ENCODE results near the gene DIDO1. TPM values are rescaled to one million over a fixed set of nuclear protein-coding genes. Genes with fewer than 3 reads are reported as not detected.
A peak's percentile ranks its signal among the peaks of the same experiment; 100 is the strongest.

Gene DIDO1
- total and polyA plus RNA-seq, 9 of the 15 experiments (the other 6 are each of a cell fraction or from before 2014, with no cell fraction given) = 4.4 to 46.8 (median 31.2) TPM

DNA sequence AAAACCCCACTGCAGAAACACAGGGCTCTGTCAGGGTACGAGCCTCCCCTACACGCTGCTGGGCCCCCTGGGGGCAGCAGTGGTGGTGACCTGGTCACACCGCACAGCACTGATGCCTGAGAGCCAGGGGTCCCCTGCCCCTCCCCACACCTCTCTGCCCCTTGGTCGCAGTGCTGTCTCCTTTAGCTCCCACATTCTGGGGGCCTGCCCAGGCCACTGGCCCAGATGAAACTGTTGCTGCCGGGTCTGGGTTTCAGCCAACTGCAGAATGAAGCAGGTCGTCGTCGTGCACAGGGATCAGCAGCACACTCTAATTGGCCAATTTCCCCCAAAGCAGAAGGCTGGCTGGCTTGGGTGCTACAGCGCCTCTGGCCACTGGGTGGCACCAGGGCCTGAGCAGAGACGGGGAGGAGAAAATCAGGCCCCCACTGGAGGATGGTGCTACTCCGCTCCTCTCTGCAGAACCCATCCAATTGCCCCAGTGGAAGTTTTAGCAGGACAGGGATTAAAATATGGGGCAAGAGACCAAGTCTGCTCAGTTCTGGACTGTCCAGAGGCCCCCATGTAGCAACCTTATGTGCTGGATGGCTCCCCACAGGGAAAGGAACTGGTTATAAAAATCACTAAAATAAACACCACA is 26.1 kb downstream of the DIDO1 start (continued):
- TF ChIP-seq, protein P1, sequence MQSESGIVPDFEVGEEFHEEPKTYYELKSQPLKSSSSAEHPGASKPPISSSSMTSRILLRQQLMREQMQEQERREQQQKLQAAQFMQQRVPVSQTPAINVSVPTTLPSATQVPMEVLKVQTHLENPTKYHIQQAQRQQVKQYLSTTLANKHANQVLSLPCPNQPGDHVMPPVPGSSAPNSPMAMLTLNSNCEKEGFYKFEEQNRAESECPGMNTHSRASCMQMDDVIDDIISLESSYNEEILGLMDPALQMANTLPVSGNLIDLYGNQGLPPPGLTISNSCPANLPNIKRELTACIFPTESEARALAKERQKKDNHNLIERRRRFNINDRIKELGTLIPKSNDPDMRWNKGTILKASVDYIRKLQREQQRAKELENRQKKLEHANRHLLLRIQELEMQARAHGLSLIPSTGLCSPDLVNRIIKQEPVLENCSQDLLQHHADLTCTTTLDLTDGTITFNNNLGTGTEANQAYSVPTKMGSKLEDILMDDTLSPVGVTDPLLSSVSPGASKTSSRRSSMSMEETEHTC (IDR thresholded peaks at IDR 0.05) = no peak
- TF ChIP-seq NRF1 (conservative IDR thresholded peaks at IDR 0.05 in 1 of 2, IDR thresholded peaks at IDR 0.05 in 1 of 2) (no peak), SMARCB1 (IDR thresholded peaks at IDR 0.05; ENCODE audit: insufficient read length, low read depth) (no peak), MTA1 (IDR thresholded peaks at IDR 0.05; ENCODE audit: borderline replicate concordance) (no peak), MTF1 (CRISPR knock-in tag; IDR thresholded peaks at IDR 0.05; ENCODE audit: borderline replicate concordance) (no peak)
- TF ChIP-seq, protein P2, sequence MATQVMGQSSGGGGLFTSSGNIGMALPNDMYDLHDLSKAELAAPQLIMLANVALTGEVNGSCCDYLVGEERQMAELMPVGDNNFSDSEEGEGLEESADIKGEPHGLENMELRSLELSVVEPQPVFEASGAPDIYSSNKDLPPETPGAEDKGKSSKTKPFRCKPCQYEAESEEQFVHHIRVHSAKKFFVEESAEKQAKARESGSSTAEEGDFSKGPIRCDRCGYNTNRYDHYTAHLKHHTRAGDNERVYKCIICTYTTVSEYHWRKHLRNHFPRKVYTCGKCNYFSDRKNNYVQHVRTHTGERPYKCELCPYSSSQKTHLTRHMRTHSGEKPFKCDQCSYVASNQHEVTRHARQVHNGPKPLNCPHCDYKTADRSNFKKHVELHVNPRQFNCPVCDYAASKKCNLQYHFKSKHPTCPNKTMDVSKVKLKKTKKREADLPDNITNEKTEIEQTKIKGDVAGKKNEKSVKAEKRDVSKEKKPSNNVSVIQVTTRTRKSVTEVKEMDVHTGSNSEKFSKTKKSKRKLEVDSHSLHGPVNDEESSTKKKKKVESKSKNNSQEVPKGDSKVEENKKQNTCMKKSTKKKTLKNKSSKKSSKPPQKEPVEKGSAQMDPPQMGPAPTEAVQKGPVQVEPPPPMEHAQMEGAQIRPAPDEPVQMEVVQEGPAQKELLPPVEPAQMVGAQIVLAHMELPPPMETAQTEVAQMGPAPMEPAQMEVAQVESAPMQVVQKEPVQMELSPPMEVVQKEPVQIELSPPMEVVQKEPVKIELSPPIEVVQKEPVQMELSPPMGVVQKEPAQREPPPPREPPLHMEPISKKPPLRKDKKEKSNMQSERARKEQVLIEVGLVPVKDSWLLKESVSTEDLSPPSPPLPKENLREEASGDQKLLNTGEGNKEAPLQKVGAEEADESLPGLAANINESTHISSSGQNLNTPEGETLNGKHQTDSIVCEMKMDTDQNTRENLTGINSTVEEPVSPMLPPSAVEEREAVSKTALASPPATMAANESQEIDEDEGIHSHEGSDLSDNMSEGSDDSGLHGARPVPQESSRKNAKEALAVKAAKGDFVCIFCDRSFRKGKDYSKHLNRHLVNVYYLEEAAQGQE (IDR thresholded peaks at IDR 0.05; ENCODE audit: borderline replicate concordance) = peak; percentile 68
- TF ChIP-seq, protein P2 (CRISPR knock-in tag; IDR thresholded peaks at IDR 0.05; ENCODE audit: low read depth) = no peak
- TF ChIP-seq, protein P3, sequence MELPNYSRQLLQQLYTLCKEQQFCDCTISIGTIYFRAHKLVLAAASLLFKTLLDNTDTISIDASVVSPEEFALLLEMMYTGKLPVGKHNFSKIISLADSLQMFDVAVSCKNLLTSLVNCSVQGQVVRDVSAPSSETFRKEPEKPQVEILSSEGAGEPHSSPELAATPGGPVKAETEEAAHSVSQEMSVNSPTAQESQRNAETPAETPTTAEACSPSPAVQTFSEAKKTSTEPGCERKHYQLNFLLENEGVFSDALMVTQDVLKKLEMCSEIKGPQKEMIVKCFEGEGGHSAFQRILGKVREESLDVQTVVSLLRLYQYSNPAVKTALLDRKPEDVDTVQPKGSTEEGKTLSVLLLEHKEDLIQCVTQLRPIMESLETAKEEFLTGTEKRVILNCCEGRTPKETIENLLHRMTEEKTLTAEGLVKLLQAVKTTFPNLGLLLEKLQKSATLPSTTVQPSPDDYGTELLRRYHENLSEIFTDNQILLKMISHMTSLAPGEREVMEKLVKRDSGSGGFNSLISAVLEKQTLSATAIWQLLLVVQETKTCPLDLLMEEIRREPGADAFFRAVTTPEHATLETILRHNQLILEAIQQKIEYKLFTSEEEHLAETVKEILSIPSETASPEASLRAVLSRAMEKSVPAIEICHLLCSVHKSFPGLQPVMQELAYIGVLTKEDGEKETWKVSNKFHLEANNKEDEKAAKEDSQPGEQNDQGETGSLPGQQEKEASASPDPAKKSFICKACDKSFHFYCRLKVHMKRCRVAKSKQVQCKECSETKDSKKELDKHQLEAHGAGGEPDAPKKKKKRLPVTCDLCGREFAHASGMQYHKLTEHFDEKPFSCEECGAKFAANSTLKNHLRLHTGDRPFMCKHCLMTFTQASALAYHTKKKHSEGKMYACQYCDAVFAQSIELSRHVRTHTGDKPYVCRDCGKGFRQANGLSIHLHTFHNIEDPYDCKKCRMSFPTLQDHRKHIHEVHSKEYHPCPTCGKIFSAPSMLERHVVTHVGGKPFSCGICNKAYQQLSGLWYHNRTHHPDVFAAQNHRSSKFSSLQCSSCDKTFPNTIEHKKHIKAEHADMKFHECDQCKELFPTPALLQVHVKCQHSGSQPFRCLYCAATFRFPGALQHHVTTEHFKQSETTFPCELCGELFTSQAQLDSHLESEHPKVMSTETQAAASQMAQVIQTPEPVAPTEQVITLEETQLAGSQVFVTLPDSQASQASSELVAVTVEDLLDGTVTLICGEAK (IDR thresholded peaks at IDR 0.05) = no peak
- TF ChIP-seq, protein P3 (CRISPR knock-in tag; IDR thresholded peaks at IDR 0.05) = no peak

All from K562 (cell line).